ENCODE data around the gene GAL3ST2. TPM values are rescaled to one million over a fixed set of nuclear protein-coding genes. Genes with fewer than 3 reads are reported as not detected.
"Not testable (repeated sequence)": the region's sequence is repeated elsewhere in the genome, so short reads cannot be mapped to it uniquely, and the experiment has no call there.

GAL3ST2 gene
- total and polyA plus RNA-seq, 4 donors = 0.40 TPM; not detected in 3

DNA sequence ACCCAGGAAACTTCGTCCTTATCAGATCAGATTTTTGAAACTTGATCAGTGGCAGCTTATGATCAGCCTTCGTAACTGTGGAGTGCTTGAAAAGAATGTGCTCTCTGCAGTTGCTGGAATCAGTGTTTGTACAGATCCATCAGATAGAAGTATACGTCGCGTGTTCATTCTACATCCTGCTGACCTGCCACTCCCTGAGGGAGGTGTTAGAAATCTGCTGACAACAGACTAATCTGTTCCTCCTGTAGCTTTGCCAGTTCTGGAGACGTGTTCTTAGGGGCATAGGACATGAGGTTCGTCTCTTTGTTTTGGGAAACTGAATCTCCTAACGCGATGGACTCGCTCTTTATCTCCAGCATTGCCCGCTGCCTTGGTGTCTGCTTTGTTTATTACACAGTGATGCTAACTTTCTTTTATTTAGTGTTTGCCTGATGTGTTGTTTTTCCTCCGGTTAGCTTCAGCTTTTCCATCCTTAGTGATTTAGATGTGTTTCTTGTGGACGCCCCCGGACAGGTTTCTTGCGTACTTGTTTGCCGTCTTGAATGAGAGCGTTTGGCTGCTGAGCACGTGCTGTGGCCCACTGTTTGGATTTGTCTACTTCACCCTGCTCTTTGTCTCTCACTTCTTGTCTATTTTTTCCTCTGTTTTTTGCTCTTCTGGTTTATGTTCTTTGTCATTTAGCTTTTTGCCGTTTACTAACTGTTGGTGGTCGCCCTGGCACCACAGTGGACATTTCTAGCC is 17.4 kb upstream of the GAL3ST2 start:
- DNase-seq = peak in 2 of 3 donors; percentile 11 to 30
- no peak overlapping the region for H3K27ac ChIP-seq (ENCODE audit: low read depth in 1 of 2, low read length in 1 of 2)
- no peak overlapping the region for H3K9ac ChIP-seq (ENCODE audit: insufficient read depth in 1 of 2, low read length in 2 of 2)
- WGBS, 2 donors = 87 to 93% methylated on average over 20 of the region's 20 CpGs
- H3K27me3 ChIP-seq (ENCODE audit: control insufficient read depth in 3 of 3, insufficient read depth in 3 of 3, low read length in 2 of 3) = no peaks in the 10 kb centered on the region
- peaks cover 0 to 10% (median 0%) of the 10 kb centered on the region in 5 donors for H3K4me1 ChIP-seq (ENCODE audit: control insufficient read depth in 5 of 5, insufficient read depth in 5 of 5, low read length in 5 of 5)
- H3K36me3 ChIP-seq (ENCODE audit: control insufficient read depth in 4 of 4, insufficient read depth in 4 of 4, low read length in 4 of 4) = peaks cover 0 to 27% (median 12%) of the 10 kb centered on the region in 4 donors
- peaks cover 0 to 2% (median 0%) of the 10 kb centered on the region in 4 donors for H3K9me3 ChIP-seq (ENCODE audit: control insufficient read depth in 4 of 4, insufficient read depth in 3 of 4, low read length in 3 of 4)
- no peak for ATAC-seq (ENCODE audit: insufficient read depth, low FRiP score)
- no peak overlapping the region for H3K4me3 ChIP-seq
- TF ChIP-seq, protein P1, sequence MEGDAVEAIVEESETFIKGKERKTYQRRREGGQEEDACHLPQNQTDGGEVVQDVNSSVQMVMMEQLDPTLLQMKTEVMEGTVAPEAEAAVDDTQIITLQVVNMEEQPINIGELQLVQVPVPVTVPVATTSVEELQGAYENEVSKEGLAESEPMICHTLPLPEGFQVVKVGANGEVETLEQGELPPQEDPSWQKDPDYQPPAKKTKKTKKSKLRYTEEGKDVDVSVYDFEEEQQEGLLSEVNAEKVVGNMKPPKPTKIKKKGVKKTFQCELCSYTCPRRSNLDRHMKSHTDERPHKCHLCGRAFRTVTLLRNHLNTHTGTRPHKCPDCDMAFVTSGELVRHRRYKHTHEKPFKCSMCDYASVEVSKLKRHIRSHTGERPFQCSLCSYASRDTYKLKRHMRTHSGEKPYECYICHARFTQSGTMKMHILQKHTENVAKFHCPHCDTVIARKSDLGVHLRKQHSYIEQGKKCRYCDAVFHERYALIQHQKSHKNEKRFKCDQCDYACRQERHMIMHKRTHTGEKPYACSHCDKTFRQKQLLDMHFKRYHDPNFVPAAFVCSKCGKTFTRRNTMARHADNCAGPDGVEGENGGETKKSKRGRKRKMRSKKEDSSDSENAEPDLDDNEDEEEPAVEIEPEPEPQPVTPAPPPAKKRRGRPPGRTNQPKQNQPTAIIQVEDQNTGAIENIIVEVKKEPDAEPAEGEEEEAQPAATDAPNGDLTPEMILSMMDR (IDR thresholded peaks at IDR 0.05; ENCODE audit: control extremely low read depth, extremely low read depth) = no peak

DNA sequence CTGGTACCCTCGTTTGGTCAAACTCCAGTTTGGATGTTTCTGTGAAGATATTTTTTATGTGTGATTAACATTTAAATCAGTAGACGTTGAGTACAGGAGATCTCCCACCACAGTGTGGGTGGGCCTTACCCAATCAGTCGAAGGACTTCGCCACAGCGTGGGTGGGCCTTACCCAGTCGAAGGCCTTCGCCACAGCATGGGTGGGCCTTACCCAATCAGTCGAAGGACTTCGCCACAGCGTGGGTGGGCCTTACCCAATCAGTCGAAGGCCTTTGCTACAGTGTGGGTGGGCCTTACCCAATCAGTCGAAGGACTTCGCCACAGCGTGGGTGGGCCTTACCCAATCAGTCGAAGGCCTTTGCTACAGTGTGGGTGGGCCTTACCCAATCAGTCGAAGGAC is 16.7 kb upstream of the GAL3ST2 start:
- H3K27ac ChIP-seq (ENCODE audit: low read depth in 1 of 2, low read length in 1 of 2); ATAC-seq (ENCODE audit: insufficient read depth, low FRiP score); H3K9ac ChIP-seq (ENCODE audit: insufficient read depth in 1 of 2, low read length in 2 of 2); H3K4me1 ChIP-seq (ENCODE audit: control insufficient read depth in 5 of 5, insufficient read depth in 5 of 5, low read length in 5 of 5); H3K9me3 ChIP-seq (ENCODE audit: control insufficient read depth in 4 of 4, insufficient read depth in 3 of 4, low read length in 3 of 4); H3K27me3 ChIP-seq (ENCODE audit: control insufficient read depth in 3 of 3, insufficient read depth in 3 of 3, low read length in 2 of 3); H3K4me3 ChIP-seq; DNase-seq: not testable (repeated sequence)
- peaks cover 0 to 24% (median 12%) of the 10 kb centered on the region in 4 donors for H3K36me3 ChIP-seq (ENCODE audit: control insufficient read depth in 4 of 4, insufficient read depth in 4 of 4, low read length in 4 of 4)
- WGBS, 2 donors = 89 to 93% methylated on average over 10 to 12 of the region's 16 CpGs

GRCh38 chr2:241760301-241760771 is 16.3 kb upstream of the GAL3ST2 start:
- Histone ChIP-seq H3K27me3 (ENCODE audit: control insufficient read depth in 3 of 3, insufficient read depth in 3 of 3, low read length in 2 of 3) (no peaks in the 10 kb centered on the region), H3K36me3 (ENCODE audit: control insufficient read depth in 4 of 4, insufficient read depth in 4 of 4, low read length in 4 of 4) (peaks cover 0 to 19% (median 12%) of the 10 kb centered on the region in 4 donors), H3K27ac (ENCODE audit: low read depth in 1 of 2, low read length in 1 of 2) (no peak overlapping the region), H3K4me1 (ENCODE audit: control insufficient read depth in 5 of 5, insufficient read depth in 5 of 5, low read length in 5 of 5) (peaks cover 0 to 10% (median 0%) of the 10 kb centered on the region in 5 donors), H3K9ac (ENCODE audit: insufficient read depth in 1 of 2, low read length in 2 of 2) (no peak overlapping the region), H3K4me3 (no peak overlapping the region), H3K9me3 (ENCODE audit: control insufficient read depth in 4 of 4, insufficient read depth in 3 of 4, low read length in 3 of 4) (peaks cover 0 to 2% (median 0%) of the 10 kb centered on the region in 4 donors)
- WGBS, 2 donors = 86 to 89% methylated on average over 16 to 17 of the region's 17 CpGs
- TF ChIP-seq, protein P1 (IDR thresholded peaks at IDR 0.05; ENCODE audit: control extremely low read depth, extremely low read depth) = no peak
- DNase-seq = peak in 2 of 3 donors; percentile 21 to 34
- no peak for ATAC-seq (ENCODE audit: insufficient read depth, low FRiP score)

GRCh38 chr2:241762321-241762932 is 14.2 kb upstream of the GAL3ST2 start:
- Histone ChIP-seq H3K4me3 (no peak overlapping the region), H3K27ac (ENCODE audit: low read depth in 1 of 2, low read length in 1 of 2) (no peak overlapping the region), H3K9me3 (ENCODE audit: control insufficient read depth in 4 of 4, insufficient read depth in 3 of 4, low read length in 3 of 4) (peaks cover 0 to 2% (median 0%) of the 10 kb centered on the region in 4 donors), H3K36me3 (ENCODE audit: control insufficient read depth in 4 of 4, insufficient read depth in 4 of 4, low read length in 4 of 4) (peaks cover 0 to 12% (median 3%) of the 10 kb centered on the region in 4 donors), H3K27me3 (ENCODE audit: control insufficient read depth in 3 of 3, insufficient read depth in 3 of 3, low read length in 2 of 3) (no peaks in the 10 kb centered on the region), H3K4me1 (ENCODE audit: control insufficient read depth in 5 of 5, insufficient read depth in 5 of 5, low read length in 5 of 5) (peaks cover 0 to 10% (median 0%) of the 10 kb centered on the region in 5 donors), H3K9ac (ENCODE audit: insufficient read depth in 1 of 2, low read length in 2 of 2) (peak overlapping the region in 1 of 2 donors; percentile 11)
- ATAC-seq (ENCODE audit: insufficient read depth, low FRiP score) (no peak), DNase-seq (peak in 2 of 3 donors; percentile 27 to 35)
- 66 to 84% methylated on average over 18 of the region's 18 CpGs for WGBS, 2 donors
- TF ChIP-seq, protein P1 (IDR thresholded peaks at IDR 0.05; ENCODE audit: control extremely low read depth, extremely low read depth) = no peak
